ENCODE results near the gene CSTF3. TPM values are rescaled to one million over a fixed set of nuclear protein-coding genes. Genes with fewer than 3 reads are reported as not detected.

CSTF3 gene
- total and polyA plus RNA-seq, 10 of the 15 experiments (the other 5 are each of a cell fraction or from before 2014, with no cell fraction given), result 25.4 to 63.5 (median 49.5) TPM

DNA sequence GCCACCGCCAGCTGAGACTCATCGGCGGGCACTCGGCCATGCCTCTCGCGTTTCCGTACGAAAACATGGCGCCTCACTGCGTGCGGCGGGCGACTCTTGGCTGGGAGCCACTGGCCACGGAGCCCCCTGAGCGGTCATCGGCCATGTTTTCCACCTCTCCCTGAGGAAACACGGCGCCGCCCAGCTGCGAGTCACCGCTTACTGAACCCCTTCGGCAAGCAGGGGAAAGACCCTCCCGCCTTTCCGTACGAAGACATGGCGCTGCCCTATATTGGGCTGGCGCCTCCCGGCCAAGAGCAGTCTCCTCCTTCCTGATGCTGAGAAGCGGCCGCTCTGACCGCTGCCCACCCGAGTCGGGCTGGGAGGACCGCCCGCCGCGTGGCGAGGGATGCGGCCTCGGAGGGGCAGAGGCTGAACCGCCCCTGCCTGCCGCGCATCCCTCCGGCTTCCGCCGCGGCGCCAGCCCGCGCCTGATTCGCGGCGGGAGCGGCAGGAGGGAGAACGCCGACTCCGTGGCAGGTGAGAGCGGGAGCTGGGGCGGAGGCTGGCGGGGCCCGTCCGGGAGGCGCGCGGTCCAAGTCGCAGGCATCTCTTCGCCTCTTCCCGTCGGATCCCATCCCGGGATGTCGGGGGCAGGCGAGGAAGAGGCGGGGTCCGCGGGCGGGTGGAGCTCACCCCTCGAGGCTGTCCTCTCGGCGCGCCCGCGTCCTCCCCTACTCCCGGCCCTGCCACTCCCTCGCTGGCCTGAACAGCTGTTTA is 121.8 kb downstream of the CSTF3 start, which contains the start of gene TCP11L1 (continued):
- TF ChIP-seq MTA3 (IDR thresholded peaks at IDR 0.05; ENCODE audit: borderline replicate concordance, low read length), result no peak
- TF ChIP-seq EED (IDR thresholded peaks at IDR 0.05; ENCODE audit: low read depth), result no peak
- peak; percentile 84 for TF ChIP-seq POLR2A (IDR thresholded peaks at IDR 0.05; ENCODE audit: low read depth, low read length)
- TF ChIP-seq RUNX3 (IDR thresholded peaks at IDR 0.05; ENCODE audit: low read length), result no peak
- no peak for TF ChIP-seq NBN (IDR thresholded peaks at IDR 0.05)
- TF ChIP-seq SUZ12 (IDR thresholded peaks at IDR 0.05; ENCODE audit: unreplicated experiment), result no peak
- no peak for TF ChIP-seq JUNB (IDR thresholded peaks at IDR 0.05)
- TF ChIP-seq CREM (IDR thresholded peaks at IDR 0.05; ENCODE audit: low read depth), result peak; percentile 27
- no peak for TF ChIP-seq RAD51 (IDR thresholded peaks at IDR 0.05)
- TF ChIP-seq CUX1 (IDR thresholded peaks at IDR 0.05; ENCODE audit: insufficient replicate concordance, low read depth, low read length), result no peak
- TF ChIP-seq CEBPB (IDR thresholded peaks at IDR 0.05; ENCODE audit: borderline replicate concordance in 1 of 2, low read depth in 2 of 2, low read length in 2 of 2), result no peak
- TF ChIP-seq ETV6 (conservative IDR thresholded peaks at IDR 0.05 in 1 of 2, IDR thresholded peaks at IDR 0.05 in 1 of 2; ENCODE audit: borderline replicate concordance in 1 of 2, low read depth in 1 of 2), result no peak
- 0 out of 2 replicates have a peak, but pooled peaks have one; percentile 10 for TF ChIP-seq ATF7 (IDR thresholded peaks at IDR 0.05; ENCODE audit: low read depth)
- TF ChIP-seq YY1 (IDR thresholded peaks at IDR 0.05; ENCODE audit: low read depth, low read length), result peak; percentile 98
- TF ChIP-seq NFYB (IDR thresholded peaks at IDR 0.05; ENCODE audit: insufficient read depth, low read depth, low read length), result no peak
- TF ChIP-seq, protein P1, sequence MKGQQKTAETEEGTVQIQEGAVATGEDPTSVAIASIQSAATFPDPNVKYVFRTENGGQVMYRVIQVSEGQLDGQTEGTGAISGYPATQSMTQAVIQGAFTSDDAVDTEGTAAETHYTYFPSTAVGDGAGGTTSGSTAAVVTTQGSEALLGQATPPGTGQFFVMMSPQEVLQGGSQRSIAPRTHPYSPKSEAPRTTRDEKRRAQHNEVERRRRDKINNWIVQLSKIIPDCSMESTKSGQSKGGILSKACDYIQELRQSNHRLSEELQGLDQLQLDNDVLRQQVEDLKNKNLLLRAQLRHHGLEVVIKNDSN (IDR thresholded peaks at IDR 0.05; ENCODE audit: borderline replicate concordance, extremely low read length, insufficient read depth, low read depth, low read length), result no peak
- no peak for TF ChIP-seq CHD1 (IDR thresholded peaks at IDR 0.05; ENCODE audit: low read depth, low read length)
- no peak for TF ChIP-seq ZBED1 (IDR thresholded peaks at IDR 0.05; ENCODE audit: borderline replicate concordance)
- TF ChIP-seq ZNF207 (IDR thresholded peaks at IDR 0.05; ENCODE audit: borderline replicate concordance), result peak; percentile 60; the same call in 1 of the 2 replicates
- TF ChIP-seq FOXK2 (IDR thresholded peaks at IDR 0.05), result peak; percentile 67
- TF ChIP-seq SUPT20H (IDR thresholded peaks at IDR 0.05; ENCODE audit: borderline replicate concordance, control insufficient read depth, low read depth, low read length), result no peak
- peak; percentile 19 for TF ChIP-seq SP1 (IDR thresholded peaks at IDR 0.05; ENCODE audit: low read depth, low read length)
- 0 out of 2 replicates have a peak, but pooled peaks have one; percentile 22 for TF ChIP-seq NR2F1 (conservative IDR thresholded peaks at IDR 0.05)
- TF ChIP-seq KDM1A (IDR thresholded peaks at IDR 0.05; ENCODE audit: borderline replicate concordance), result no peak
- no peak for TF ChIP-seq MEF2B (IDR thresholded peaks at IDR 0.05; ENCODE audit: partially characterized antibody, poor library complexity, severe bottlenecking)
- no peak for TF ChIP-seq NFXL1 (IDR thresholded peaks at IDR 0.05; ENCODE audit: borderline replicate concordance)
- TF ChIP-seq ASH2L (IDR thresholded peaks at IDR 0.05; ENCODE audit: borderline replicate concordance, low read depth), result 0 out of 2 replicates have a peak, but pooled peaks have one; percentile 56

All from GM12878 (cell line).